ENCODE data around the gene TSHZ2. TPM values are rescaled to one million over a fixed set of nuclear protein-coding genes. Genes with fewer than 3 reads are reported as not detected.

Gene TSHZ2
- total RNA-seq, 1 experiment from 2014 or later = 0.07 TPM

DNA sequence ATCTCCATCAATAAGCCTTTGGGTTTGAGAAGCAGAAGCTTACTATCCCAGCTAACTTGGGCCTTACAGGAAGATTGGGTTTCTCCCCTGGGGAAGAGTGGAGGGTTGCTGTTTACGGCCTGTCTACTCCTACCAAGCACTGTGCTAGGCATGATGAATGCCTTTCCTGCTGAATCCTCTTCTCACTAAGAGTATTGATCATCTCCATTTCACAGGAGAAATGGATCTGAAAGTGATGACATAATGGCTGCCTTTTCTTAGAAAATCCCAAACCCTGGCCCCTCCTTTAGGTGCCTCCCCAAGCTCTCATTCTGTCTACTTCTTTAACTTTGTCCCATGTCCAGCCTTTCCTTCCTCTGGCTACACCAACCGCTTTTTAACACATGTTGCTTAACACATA is 66.1 kb downstream of the TSHZ2 start:
- no peak overlapping the region for H2BK15ac ChIP-seq (ENCODE audit: low read depth, low read length)
- no peak overlapping the region for H3K56ac ChIP-seq (ENCODE audit: insufficient read length, low read depth, low read length)
- no peak overlapping the region for H3K27ac ChIP-seq (ENCODE audit: insufficient read length, low read depth, low read length)
- H3K27ac Mint-ChIP-seq = no peak overlapping the region
- no peaks in the 10 kb centered on the region for H3K23me2 ChIP-seq (ENCODE audit: insufficient read length, low read depth, low read length, poor library complexity, severe bottlenecking)
- peaks cover 5 to 10% of the 10 kb centered on the region in 2 experiments for H3K4me1 Mint-ChIP-seq
- H3K9ac ChIP-seq (ENCODE audit: extremely low read depth, insufficient read length, low read length) = no peak overlapping the region
- no peak overlapping the region for H3K14ac ChIP-seq (ENCODE audit: insufficient read depth, low read length)
- no peak overlapping the region for H3K4me2 ChIP-seq (ENCODE audit: insufficient read depth, insufficient read length, low read length)
- H2BK20ac ChIP-seq (ENCODE audit: low read depth, low read length, poor library complexity, severe bottlenecking) = no peak overlapping the region
- H3K9me3 Mint-ChIP-seq = peaks cover 0 to 2% of the 10 kb centered on the region in 2 experiments; a peak in 1 of 5 replicates
- H3K23ac ChIP-seq (ENCODE audit: insufficient read length, low read depth, low read length) = no peak overlapping the region
- H3K27me3 ChIP-seq (ENCODE audit: insufficient read depth, low read length) = no peaks in the 10 kb centered on the region
- no peaks in the 10 kb centered on the region for H4K20me1 ChIP-seq (ENCODE audit: control insufficient read depth, insufficient read depth, insufficient read length)
- no peak overlapping the region for H2AFZ ChIP-seq (ENCODE audit: low read length)
- H4K8ac ChIP-seq (replicated peaks; ENCODE audit: insufficient read length, low read depth, low read length) = no peak overlapping the region
- WGBS (ENCODE audit: extremely low coverage, insufficient read length, low lambda C conversion rate) = no CpG with 5 or more reads among the region's 2 CpGs
- TF ChIP-seq, protein P1, sequence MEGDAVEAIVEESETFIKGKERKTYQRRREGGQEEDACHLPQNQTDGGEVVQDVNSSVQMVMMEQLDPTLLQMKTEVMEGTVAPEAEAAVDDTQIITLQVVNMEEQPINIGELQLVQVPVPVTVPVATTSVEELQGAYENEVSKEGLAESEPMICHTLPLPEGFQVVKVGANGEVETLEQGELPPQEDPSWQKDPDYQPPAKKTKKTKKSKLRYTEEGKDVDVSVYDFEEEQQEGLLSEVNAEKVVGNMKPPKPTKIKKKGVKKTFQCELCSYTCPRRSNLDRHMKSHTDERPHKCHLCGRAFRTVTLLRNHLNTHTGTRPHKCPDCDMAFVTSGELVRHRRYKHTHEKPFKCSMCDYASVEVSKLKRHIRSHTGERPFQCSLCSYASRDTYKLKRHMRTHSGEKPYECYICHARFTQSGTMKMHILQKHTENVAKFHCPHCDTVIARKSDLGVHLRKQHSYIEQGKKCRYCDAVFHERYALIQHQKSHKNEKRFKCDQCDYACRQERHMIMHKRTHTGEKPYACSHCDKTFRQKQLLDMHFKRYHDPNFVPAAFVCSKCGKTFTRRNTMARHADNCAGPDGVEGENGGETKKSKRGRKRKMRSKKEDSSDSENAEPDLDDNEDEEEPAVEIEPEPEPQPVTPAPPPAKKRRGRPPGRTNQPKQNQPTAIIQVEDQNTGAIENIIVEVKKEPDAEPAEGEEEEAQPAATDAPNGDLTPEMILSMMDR (conservative IDR thresholded peaks at IDR 0.05) = no peak
- no peak overlapping the region for H3K4ac ChIP-seq (ENCODE audit: low read depth, low read length)
- no peak overlapping the region for H3K4me3 Mint-ChIP-seq
- no peaks in the 10 kb centered on the region for H3K27me3 Mint-ChIP-seq (ENCODE audit: low read depth)
- H3K18ac ChIP-seq (ENCODE audit: insufficient read length, low read depth, low read length) = no peak overlapping the region
- no peaks in the 10 kb centered on the region for H3K79me2 ChIP-seq (ENCODE audit: insufficient read depth, low read length)
- no peak for DNase-seq
- no peak overlapping the region for H2BK120ac ChIP-seq (ENCODE audit: low read depth, low read length, poor library complexity, severe bottlenecking)
- H3K9me3 ChIP-seq (ENCODE audit: control insufficient read depth, low read depth, low read length) = no peaks in the 10 kb centered on the region
- H3K4me1 ChIP-seq (ENCODE audit: insufficient read depth, low read length) = no peaks in the 10 kb centered on the region; the same call in 1 of the 2 replicates
- no peaks in the 10 kb centered on the region for H3K79me1 ChIP-seq (ENCODE audit: insufficient read depth, low read depth, low read length, poor library complexity, severe bottlenecking)
- H3K36me3 Mint-ChIP-seq (ENCODE audit: insufficient read depth in 1 of 3, low read depth in 3 of 3) = no peaks in the 10 kb centered on the region
- H4K5ac ChIP-seq (ENCODE audit: insufficient read length, low read depth, low read length) = no peak overlapping the region
- H3T11ph ChIP-seq (ENCODE audit: low read length) = no peak overlapping the region
- no peak overlapping the region for H2AK5ac ChIP-seq (ENCODE audit: insufficient read length, low read length)
- no peak overlapping the region for H2BK5ac ChIP-seq (ENCODE audit: insufficient read length, low read length)
- no peak overlapping the region for H2BK12ac ChIP-seq (ENCODE audit: insufficient read length, low read depth, low read length)
- H4K91ac ChIP-seq (ENCODE audit: insufficient read length, low read depth, low read length) = no peak overlapping the region

Measured in H9 (cell line).